Measurements from ENCODE around the gene OTOGL.
"Not testable (repeated sequence)": the region's sequence is repeated elsewhere in the genome, so short reads cannot be mapped to it uniquely, and the experiment has no call there.

Gene OTOGL

GRCh38 chr12:80184926-80185325 is 85.6 kb downstream of the OTOGL start:
- no peak for DNase-seq (ENCODE audit: low spot score)

GRCh38 chr12:80186727-80187217 is 87.4 kb downstream of the OTOGL start:
- peak; percentile 77 for DNase-seq (ENCODE audit: low spot score)

- DNase-seq (ENCODE audit: low spot score), result no peak
Measured at GRCh38 chr12:80187660-80188090, 88.3 kb downstream of the OTOGL start.

- no peak for DNase-seq (ENCODE audit: low spot score)
Measured at GRCh38 chr12:80188576-80188975, 89.2 kb downstream of the OTOGL start.

GRCh38 chr12:80189241-80189640 is 89.9 kb downstream of the OTOGL start:
- no peak for DNase-seq (ENCODE audit: low spot score)

- DNase-seq (ENCODE audit: low spot score), result no peak
Measured at GRCh38 chr12:80190001-80190400, 90.7 kb downstream of the OTOGL start.

GRCh38 chr12:80192087-80192486 is 92.8 kb downstream of the OTOGL start:
- DNase-seq (ENCODE audit: low spot score), result no peak

- DNase-seq (ENCODE audit: low spot score), result no peak
Measured at GRCh38 chr12:80193865-80194264, 94.5 kb downstream of the OTOGL start.

GRCh38 chr12:80195074-80195726 is 95.9 kb downstream of the OTOGL start:
- peak; percentile 60 for DNase-seq (ENCODE audit: low spot score)

GRCh38 chr12:80195737-80196136 is 96.4 kb downstream of the OTOGL start:
- no peak for DNase-seq (ENCODE audit: low spot score)

GRCh38 chr12:80196419-80196818 is 97.1 kb downstream of the OTOGL start:
- DNase-seq (ENCODE audit: low spot score), result no peak

GRCh38 chr12:80198782-80199337 is 99.5 kb downstream of the OTOGL start:
- DNase-seq (ENCODE audit: low spot score), result no peak

GRCh38 chr12:80199931-80200330 is 100.6 kb downstream of the OTOGL start:
- no peak for DNase-seq (ENCODE audit: low spot score)

GRCh38 chr12:80200414-80200813 is 101.1 kb downstream of the OTOGL start:
- no peak for DNase-seq (ENCODE audit: low spot score)

GRCh38 chr12:80201908-80202307 is 102.6 kb downstream of the OTOGL start:
- no peak for DNase-seq (ENCODE audit: low spot score)

GRCh38 chr12:80205960-80206359 is 106.6 kb downstream of the OTOGL start:
- DNase-seq (ENCODE audit: low spot score), result no peak

- no peak for DNase-seq (ENCODE audit: low spot score)
Measured at GRCh38 chr12:80208071-80208470, 108.7 kb downstream of the OTOGL start.

- no peak for DNase-seq (ENCODE audit: low spot score)
Measured at GRCh38 chr12:80211671-80212070, 112.3 kb downstream of the OTOGL start.

GRCh38 chr12:80212938-80213645 is 113.8 kb downstream of the OTOGL start:
- no peak for DNase-seq (ENCODE audit: low spot score)

GRCh38 chr12:80213871-80214270 is 114.5 kb downstream of the OTOGL start:
- DNase-seq (ENCODE audit: low spot score), result no peak

- no peak for DNase-seq (ENCODE audit: low spot score)
Measured at GRCh38 chr12:80217011-80217535, 117.7 kb downstream of the OTOGL start.

GRCh38 chr12:80218925-80219324 is 119.6 kb downstream of the OTOGL start:
- DNase-seq (ENCODE audit: low spot score), result not testable (repeated sequence)

- DNase-seq (ENCODE audit: low spot score), result no peak
Measured at GRCh38 chr12:80219345-80219744, 120.0 kb downstream of the OTOGL start.

Data from Ammon's horn (tissue), 1 donor.